Activated CD4-positive, alpha-beta T cell treated with anti-CD3 and anti-CD28 coated beads, Interleukin-2, Interleukin-4, amounts not matched to agents 100 ng/mL and 50 ng/mL, durations not matched to agents 16 hours and 8 hours (primary cell): ENCODE data around the gene DOCK9.

Source experiments
- DNase-seq: peaks from one replicate; pipeline ENCODE4 v3.0.0-alpha.2; 2020; ENCODE audit warnings: low spot score

The DOCK9 gene

DNA sequence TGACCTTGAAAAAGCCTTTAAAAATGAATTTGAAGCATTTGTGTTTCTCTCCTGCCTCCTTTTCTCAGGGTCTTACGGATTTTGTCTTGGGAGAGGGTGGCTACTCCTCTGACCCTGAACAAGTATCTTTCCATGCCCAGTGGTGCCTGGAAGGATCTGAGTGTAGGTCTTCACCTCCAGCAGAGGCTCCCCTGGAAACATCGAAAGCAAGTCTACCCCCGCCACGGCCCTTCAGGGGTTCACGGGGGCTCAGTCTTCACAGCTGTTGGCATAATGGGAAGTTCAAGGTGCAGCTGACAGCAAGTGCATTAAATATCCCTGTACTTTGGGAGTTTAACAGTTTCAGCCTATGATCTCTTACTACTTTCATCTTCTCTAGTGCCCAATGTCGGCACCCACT, 182.6 kb downstream of the DOCK9 start:
- no peak for DNase-seq

DNA sequence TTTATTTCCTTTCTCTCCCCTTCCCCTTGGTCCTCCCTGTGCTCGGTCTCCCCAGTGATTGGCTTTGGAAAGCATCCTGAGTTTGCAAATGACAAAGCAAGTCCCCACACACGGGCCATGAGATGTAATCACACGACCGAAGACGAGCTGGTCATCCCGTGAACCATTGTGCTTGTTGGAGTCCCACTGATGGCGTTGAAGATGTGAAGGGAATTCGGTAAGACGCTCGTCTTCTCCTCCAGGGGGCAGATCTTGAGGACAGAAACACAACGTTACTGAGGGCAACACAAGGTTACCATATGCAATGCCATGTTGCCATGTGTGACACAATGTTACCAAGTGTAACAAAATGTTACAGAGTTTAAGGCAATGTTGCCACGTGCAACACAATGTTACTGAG, 183.4 kb downstream of the DOCK9 start:
- no peak for DNase-seq

DNA sequence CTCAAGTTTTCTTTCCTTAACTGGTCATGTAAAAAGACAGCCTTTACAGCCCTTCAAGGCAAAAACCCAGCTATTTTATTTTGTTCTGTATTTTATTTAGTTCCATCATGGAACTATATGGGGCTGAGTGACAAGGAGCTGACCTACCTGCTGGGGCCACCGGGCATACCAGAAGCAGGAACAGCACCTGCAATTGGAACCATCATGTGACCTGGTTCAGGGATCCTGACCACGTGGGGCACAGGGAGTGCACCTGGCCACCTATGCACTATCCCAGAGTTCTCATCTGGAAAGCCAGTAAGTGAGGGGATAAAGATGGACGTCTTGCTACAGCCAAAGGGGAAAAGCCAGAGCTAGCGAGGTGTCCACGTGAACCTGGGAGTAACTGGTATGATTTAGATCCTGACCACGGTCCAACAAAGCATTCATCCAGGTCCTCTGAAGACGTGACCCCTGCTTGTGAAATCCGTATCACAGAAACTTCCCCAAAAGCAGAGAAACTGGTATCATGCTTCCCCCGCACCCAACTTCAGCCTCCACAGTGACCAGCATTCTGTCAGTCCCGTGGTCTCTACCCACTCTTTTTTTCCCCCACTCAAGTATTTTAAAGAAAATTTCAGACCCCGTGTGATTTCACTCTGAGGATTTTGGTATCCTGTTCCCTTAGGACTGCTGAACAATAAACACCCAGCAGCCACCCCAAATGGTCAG, 184.9 kb downstream of the DOCK9 start:
- no peak for DNase-seq

DNA sequence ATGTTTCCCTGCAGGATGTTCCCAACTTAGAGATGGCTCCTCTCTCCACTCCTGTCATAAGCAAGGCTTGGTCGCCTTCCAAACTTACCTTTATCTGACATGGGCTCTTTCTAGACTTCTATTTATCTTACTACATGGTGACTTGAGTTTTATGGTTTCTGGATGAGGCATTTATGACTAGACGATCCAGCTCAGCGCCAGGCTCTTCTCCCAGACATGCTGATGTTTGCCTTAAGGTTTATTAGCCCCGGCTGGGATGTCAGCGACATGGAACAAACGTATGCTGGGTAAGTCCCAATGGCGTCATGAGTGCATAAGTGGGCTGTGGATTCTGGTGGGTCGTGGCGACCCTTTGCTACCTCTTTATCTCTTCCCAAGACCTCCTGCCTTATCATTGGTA, 185.5 kb downstream of the DOCK9 start:
- DNase-seq: no peak

DNA sequence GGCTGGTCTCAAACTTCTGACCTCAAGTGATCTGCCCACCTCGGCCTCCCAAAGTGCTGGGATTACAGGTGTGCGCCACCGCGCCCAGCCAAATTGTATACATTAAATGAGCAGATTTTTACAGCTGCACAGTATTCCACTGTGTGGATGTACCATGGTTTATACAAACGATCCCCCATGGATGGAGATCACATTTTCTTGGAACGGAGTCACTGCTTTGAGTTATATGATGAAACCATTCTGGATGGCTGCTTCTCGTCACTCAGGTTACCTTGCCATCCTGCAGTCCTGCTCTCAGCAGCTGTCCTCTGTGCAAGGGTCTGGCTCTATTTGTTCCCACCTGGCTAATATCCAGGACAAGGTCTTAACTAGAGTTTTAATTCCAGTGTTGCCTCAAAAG, 186.3 kb downstream of the DOCK9 start:
- no peak for DNase-seq

DNA sequence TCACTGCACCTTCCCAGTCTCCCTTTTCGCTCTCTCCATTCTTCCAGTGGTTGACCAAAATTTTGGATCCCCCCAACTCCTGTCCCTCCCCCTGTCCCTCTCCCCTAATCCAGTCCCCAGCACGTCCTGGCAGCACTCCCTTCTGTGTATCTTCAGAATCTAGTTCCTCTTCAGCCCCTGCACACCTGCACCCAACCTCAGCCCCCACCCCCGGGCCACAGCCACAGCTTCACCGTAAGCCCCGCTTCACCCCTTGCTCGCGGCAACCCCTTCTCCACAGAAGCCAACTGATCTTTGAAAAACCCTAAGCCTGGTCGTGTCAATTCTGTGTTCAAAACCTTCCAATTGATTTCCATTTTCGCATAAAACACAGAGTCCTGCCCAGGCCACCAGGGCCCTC, 189.9 kb downstream of the DOCK9 start:
- DNase-seq: no peak

DNA sequence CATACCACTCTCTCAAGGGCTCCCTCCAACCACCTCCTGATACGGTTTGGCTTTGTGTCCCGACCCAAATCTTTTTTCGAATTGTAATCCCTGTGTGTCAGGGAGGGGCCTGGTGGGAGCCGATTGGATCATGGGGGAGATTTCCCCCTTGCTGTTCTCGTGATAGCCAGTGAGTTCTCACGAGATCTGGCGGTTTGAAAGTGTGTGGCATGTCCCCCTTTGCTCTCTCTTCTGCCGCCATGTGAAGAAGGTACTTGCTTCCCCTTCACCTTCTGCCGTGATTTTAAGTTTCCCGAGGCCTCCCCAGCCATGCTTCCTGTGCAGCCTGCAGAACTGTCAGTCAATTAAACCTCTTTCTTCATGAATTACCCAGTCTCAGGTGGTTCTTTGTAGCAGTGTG, 190.7 kb downstream of the DOCK9 start:
- DNase-seq: no peak

DNA sequence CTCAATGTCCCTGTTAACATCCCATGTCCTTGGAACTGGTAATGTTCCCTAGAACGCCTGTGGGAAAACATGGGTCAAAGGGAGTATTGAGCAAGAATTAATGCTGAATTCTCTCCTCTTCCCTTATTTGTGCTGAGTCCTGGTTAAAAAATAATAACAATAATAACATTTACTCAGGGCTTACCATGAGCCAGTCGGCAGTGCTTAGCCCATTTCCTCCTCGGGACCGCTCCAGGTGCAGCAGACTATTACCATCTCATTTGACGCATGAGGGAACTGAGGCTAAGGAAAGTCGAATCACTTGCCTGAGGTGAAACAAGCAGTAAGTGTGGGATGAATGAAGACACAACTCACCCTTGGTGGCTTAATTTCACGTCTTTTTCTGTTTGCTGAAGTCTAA, 191.8 kb downstream of the DOCK9 start:
- DNase-seq: no peak

DNA sequence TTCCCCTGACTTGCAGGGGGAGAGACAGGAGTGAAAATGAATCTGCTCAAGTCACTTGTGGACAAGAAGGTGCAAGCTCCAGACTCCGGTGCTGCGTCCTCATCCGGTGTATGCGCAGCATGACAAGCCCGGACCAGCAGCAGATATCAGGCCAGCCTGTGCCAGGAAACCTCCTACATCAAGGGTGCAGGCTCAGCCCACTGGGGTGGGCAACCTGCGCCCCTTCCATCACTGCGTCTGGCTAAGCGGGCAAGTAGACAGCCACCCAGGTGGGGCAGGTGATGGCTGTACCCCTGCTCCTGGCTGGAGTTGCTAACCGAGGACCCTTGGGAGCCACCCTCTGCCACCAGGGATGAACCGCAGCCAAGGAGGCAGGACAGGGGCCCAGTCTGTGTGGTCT, 192.5 kb downstream of the DOCK9 start:
- DNase-seq: no peak

DNA sequence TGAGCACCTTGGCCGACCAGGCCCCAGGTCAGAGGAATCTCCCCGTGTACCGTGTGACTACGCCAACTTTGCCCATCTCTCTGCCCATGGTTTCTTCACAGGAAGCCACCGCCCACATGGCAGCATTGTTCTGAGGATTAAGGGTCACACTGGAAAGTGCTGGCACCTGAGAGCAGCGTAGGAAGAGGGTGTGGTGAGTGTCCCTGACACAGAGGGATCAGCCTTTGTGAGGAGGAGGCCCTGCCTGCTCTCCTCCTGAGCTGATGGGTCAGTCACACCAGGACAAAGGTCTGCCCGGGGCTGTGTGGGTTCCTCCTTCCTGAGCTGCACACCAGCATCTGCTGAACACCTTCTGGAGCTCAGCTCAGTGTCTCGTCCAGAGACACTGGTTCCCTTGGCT, 193.2 kb downstream of the DOCK9 start:
- no peak for DNase-seq

DNA sequence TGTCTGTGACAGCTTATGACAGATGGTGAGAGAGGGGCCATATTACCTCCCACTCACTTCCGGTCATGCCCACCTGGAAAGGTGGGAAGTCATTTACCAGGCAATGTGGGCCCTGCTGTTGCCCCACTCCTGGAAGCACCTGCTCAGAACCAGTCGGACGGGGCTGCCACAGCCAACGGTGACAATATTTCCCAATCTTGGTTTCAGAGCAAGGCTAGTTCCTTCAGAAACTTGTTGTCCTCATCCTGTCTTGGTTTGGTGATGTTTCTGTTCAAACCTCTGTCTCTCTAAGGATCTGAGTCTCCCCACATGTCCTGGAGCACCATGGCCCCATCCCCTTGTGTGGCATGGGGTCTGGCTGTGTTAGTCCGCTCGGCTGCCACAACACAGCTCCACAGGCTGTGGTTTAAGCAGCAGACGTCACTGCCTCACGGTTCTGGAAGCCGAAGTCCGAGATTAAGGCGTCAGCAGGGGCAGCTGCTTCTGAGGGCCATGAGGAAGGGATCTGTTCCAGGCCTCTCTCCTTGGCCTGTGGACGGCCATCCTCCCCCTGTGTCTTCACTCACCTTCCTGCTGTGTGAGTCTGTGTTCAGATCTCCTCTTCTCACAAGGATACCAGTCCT, 193.9 kb downstream of the DOCK9 start:
- no peak for DNase-seq

DNA sequence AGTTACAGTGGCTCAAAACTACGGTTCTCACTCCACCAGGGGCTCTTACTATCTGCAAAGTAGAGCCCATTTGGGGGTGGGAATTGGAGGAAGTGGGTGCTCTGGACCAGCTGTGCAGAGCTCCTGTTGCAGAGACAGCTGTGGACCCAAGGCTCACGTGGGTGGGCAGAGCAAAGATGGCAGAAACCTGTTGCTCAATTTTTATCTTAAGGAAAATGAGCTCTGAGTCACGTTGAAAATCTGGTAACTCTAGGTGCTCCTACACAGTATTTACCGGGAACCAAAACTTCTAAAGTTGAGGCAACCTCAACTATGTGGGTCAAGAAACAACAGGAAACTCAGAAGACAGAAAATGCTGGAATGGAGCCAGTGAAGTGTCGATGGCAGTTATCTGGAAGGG, 195.2 kb downstream of the DOCK9 start:
- no peak for DNase-seq

DNA sequence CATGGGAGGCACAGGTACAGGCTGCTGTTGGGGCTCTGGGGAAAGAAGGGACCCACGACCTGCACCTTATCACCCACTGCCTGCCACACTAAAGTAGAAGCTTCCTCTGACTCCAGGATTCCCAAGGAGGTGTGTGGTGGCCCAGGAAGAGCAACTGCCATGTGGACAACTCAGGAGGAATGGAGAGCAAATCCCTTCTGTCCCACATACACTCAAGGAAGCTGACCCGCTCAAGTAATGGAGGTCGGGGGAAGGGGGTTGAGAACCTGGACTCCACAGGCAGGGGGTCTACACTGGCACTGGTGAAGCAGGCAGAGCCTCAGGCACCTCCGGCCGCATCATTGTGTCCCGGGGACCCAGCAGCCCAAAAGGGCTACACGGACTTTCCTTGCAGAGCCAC, 196.0 kb downstream of the DOCK9 start:
- DNase-seq: no peak

DNA sequence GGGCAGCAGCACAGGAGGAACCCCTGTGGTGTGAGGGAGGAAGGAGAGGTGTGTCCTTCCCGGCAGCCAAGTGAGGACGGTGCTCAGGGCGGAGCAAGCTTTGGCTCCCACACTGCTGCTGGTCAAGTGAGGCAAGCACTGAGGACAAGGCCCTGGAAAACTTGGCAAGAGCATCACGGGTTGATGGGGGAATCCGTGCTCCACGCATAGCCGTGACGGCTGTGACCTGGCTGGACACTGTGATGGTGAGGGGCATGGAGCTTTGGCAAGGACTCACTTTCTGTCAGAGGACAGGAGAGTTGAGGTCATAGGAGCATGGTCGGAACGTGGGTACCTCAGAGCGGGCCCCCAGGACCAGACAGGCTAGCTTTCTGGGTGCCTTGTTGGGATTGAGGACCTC, 196.4 kb downstream of the DOCK9 start:
- DNase-seq: no peak

DNA sequence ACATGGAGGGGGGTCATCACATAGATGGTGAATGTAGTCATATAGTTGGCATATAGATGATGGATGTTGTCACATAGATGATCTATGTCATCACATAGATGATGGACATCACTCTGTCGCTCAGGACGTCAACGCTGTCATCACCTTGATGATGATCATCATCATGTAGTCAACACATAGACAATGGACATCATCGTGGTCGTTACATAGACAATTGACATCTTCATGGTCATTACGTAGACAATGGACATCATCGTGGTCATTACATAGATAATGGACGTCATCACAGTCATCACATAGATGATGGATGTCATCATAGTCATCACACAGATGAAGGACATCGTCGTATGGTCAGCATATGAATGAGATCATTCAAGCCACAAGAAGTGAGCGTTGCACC, 196.8 kb downstream of the DOCK9 start:
- DNase-seq: no peak

DNA sequence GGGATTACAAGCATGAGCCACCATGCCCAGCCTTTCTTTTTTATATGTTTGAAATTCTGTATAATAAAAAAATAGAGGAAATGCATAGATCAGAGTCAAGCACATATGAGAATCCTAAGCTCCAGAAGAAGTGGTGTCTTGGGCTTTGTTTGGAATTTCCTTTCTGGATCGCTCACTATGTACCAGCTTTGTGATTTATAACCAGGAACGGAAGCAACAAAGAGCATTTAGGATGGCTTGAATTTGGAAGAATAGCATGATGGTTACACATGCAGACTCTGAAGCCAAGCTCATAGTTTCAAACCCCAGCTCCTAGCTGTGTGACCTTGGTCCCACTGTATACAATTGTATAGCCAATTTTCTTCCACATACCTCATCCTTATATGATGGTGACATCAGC, 197.4 kb downstream of the DOCK9 start:
- no peak for DNase-seq

DNA sequence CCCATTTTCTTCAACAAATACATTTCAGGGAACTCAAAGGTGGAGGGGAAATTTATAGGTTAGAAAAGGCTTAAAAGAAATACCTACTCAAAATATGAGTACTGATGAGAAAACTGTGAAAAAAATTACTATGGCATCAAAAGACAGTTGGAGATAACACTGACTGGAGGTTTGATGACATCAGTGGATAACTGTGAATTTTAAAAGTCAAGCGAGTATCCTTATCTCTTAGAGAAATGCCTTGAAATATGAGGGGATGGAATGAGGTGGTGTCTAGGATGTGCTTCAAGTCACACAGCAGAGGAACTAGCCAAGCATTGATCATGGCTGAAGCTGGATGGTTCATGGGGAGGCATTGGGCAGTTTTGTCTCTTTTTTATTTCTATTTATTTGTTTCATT, 198.2 kb downstream of the DOCK9 start:
- DNase-seq: no peak

DNA sequence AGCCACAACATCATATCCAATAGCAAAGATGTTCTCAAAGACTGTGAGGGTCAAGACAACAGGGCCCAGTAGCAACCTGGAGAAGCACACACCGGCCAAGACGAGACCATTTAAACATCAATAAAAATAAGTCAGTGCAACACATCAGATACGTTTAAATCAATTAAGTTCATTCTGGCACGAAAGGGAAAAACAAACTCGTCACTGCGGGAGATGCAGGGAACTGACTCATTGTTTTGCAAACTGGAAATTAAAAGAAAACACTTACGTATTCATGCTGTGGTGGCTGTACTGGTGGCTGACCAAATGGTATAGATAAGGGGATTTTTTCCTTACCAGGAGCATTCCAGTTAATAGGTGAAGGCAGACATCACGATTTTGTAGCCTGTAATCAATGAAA, 199.1 kb downstream of the DOCK9 start:
- no peak for DNase-seq

DNA sequence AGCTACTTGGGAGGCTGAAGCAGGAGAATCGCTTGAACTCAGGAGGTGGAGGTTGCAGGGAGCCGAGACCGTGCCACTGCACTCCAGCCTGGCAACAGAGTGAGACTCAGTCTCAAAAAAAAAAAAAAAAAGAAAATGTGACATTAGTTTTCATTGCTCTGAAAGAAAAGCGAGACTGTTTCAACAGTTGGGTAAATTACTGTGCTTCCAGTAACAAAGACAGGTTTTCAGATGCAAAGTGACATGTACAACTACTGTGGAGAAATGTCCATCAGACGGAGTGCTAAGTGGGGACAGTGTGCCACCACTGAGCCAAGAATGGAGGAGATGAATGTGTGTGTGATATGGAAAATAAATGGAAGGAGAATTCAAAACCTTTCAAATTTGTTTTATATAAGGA, 201.2 kb downstream of the DOCK9 start:
- DNase-seq: no peak

DNA sequence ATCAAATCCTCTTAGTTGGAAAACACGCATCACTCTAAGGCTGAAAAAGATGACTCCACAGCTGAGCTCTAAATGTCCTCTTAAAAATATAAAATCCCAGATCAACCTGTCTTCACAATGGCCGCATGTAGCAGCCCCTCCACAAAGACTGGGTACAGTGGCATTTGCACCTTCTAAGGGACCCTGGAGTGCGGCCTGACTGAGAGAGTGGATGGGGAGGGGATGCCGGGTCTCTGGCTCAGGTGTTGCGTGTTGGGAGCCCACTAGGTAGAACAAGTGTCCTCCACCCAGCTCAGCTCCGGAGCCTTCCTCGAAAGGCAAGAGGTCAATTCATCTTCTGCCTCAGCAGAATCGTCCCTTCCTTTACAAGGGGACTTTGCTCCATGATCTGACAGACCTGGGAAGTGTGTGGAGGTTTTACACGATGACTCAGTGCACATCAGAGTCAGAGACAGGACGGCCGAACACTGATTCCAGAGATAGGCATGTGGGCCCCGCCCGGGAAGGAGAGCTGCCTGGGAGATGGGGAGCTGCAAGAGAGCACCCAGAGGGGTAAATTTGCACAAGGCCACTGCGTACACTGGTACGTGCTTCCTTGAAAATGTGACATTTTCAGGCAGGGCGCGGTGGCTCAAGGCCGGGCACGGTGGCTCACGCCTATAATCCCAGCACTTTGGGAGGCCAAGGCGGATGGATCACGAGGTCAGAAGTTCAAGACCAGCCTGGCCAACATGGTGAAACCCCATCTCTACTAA, 201.8 kb downstream of the DOCK9 start:
- no peak for DNase-seq

DNA sequence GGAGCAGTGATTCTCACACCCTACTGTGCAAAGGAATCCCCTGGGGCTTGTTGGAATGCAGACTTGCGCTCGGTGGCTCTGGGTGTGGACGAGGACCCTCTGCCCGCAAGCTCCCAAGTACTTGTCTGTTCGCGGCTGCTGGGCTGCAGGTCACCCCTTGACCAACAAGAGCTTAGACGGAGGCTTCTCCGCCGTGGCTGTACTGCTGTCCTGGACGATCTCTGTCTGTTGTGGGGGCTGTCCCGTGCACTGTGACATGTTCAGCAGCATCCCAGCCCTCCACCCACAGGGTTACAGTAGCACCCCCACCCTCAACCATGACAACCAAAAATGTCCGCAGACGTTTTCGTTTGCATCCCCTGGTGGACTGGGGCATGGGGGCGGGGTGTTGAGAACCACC, 202.5 kb downstream of the DOCK9 start:
- DNase-seq: no peak

DNA sequence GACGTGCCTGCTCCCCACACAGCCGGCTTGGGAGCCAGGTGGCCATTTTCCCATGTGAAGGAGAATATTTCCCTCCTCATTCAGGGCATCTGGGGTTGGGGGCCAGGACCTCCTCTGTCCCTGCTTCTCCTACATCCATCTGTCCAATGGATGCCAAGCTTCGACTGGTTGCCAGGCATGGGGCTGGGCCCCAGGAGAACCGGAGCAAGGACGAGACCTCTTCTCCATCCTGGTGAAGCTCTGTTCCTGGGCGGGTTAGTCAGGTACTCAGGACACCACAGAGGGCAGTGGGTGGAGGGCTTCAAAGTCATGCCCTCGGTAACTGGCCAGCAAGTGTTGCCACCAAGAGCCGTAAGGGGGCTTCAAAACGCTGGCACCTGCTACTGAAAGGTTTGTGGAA, 203.1 kb downstream of the DOCK9 start:
- no peak for DNase-seq

DNA sequence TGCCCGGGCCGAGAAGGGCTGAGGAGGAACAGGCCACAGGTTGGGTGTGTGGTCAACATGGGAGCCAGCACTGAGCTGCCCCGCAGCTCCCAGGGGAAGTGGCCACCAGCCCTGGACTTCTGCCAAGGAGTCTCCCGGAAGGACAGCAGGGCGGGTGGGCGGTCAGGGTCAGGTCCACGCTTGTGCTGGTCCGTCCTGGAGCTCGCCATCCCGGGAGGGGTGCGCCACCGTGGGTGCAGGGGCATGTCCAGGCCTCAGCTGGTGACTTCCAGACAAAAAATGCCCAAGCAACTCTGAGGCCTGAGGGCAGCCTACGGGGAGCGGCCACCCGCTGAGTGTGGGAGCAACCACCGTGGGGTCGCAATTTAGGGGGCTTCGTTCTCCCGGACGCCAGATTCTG, 203.9 kb downstream of the DOCK9 start:
- no peak for DNase-seq
